H9 (cell line): ENCODE measurements around the gene ZNF70. TPM values are rescaled to one million over a fixed set of nuclear protein-coding genes. Genes with fewer than 3 reads are reported as not detected.

ENCODE experiments used
- DNase-seq: peaks from one replicate; pipeline ENCODE4 v3.0.0-alpha.2; 2017
- H2AFZ ChIP-seq: one replicate; pipeline ENCODE4 v1.6.1; 2013; ENCODE audit warnings: mild to moderate bottlenecking, low read length, control low read depth, moderate library complexity
- H2AK5ac ChIP-seq: 2 replicates; pipeline ENCODE4 v1.6.1; 2013; ENCODE audit warnings: low read length, control low read depth, mixed read lengths; ENCODE audit not compliant: insufficient read length
- H2BK120ac ChIP-seq: one replicate; pipeline ENCODE4 v1.6.1; 2013; ENCODE audit warnings: low read depth, mild to moderate bottlenecking, low read length, control low read depth, inconsistent platforms; ENCODE audit not compliant: poor library complexity, severe bottlenecking
- H2BK12ac ChIP-seq: 2 replicates; pipeline ENCODE4 v1.6.1; 2013; ENCODE audit warnings: low read length, control low read depth, mixed read lengths, low read depth; ENCODE audit not compliant: insufficient read length
- H2BK15ac ChIP-seq: 2 replicates; pipeline ENCODE4 v1.6.1; 2013; ENCODE audit warnings: low read depth, low read length, control low read depth
- H2BK20ac ChIP-seq: one replicate; pipeline ENCODE4 v1.6.1; 2013; ENCODE audit warnings: low read depth, mild to moderate bottlenecking, low read length, control low read depth, inconsistent platforms; ENCODE audit not compliant: poor library complexity, severe bottlenecking
- H2BK5ac ChIP-seq: 2 replicates; pipeline ENCODE4 v1.6.1; 2013; ENCODE audit warnings: low read length, control low read depth, mixed read lengths; ENCODE audit not compliant: insufficient read length
- H3K14ac ChIP-seq: 2 replicates; pipeline ENCODE4 v1.6.1; 2013; ENCODE audit warnings: low read length, control low read depth; ENCODE audit not compliant: insufficient read depth
- H3K18ac ChIP-seq: 2 replicates; pipeline ENCODE4 v1.6.1; 2013; ENCODE audit warnings: low read depth, mild to moderate bottlenecking, mixed read lengths, low read length, control low read depth; ENCODE audit not compliant: insufficient read length
- H3K23ac ChIP-seq: 2 replicates; pipeline ENCODE4 v1.6.1; 2013; ENCODE audit warnings: low read length, control low read depth, mixed read lengths, low read depth; ENCODE audit not compliant: insufficient read length
- H3K23me2 ChIP-seq: 2 replicates; pipeline ENCODE4 v1.6.1; 2013; ENCODE audit warnings: low read depth, mild to moderate bottlenecking, mixed read lengths, low read length, control low read depth; ENCODE audit not compliant: insufficient read length, poor library complexity, severe bottlenecking
- H3K27ac ChIP-seq: 2 replicates; pipeline ENCODE4 v1.5.1; 2013; ENCODE audit warnings: low read length, control low read depth, mixed read lengths, low read depth; ENCODE audit not compliant: insufficient read length
- H3K27me3 ChIP-seq: 2 replicates; pipeline ENCODE4 v1.6.1; 2013; ENCODE audit warnings: low read length, control low read depth, inconsistent platforms; ENCODE audit not compliant: insufficient read depth
- H3K4ac ChIP-seq: 2 replicates; pipeline ENCODE4 v1.6.1; 2013; ENCODE audit warnings: low read depth, mild to moderate bottlenecking, control low read depth, inconsistent platforms, low read length, moderate library complexity
- H3K4me1 ChIP-seq: 2 replicates; pipeline ENCODE4 v1.6.1; 2013; ENCODE audit warnings: low read length, control low read depth, inconsistent platforms; ENCODE audit not compliant: insufficient read depth
- H3K4me2 ChIP-seq: 2 replicates; pipeline ENCODE4 v1.6.1; 2013; ENCODE audit warnings: low read length, control low read depth, mixed read lengths; ENCODE audit not compliant: insufficient read length, insufficient read depth
- H3K56ac ChIP-seq: 2 replicates; pipeline ENCODE4 v1.6.1; 2013; ENCODE audit warnings: low read depth, mild to moderate bottlenecking, mixed read lengths, low read length, control low read depth; ENCODE audit not compliant: insufficient read length
- H3K79me1 ChIP-seq: 2 replicates; pipeline ENCODE4 v1.6.1; 2013; ENCODE audit warnings: low read depth, mild to moderate bottlenecking, moderate library complexity, low read length, control low read depth, inconsistent platforms; ENCODE audit not compliant: insufficient read depth, poor library complexity, severe bottlenecking
- H3K79me2 ChIP-seq: 2 replicates; pipeline ENCODE4 v1.6.1; 2013; ENCODE audit warnings: low read length, control low read depth, inconsistent platforms; ENCODE audit not compliant: insufficient read depth
- H3K9ac ChIP-seq: 2 replicates; pipeline ENCODE4 v1.6.1; 2013; ENCODE audit warnings: low read length, control low read depth, mixed read lengths; ENCODE audit not compliant: insufficient read length; ENCODE audit errors: extremely low read depth
- H3K9me3 ChIP-seq: one replicate; pipeline ENCODE4 v1.6.1; 2013; ENCODE audit warnings: low read depth, low read length, inconsistent platforms; ENCODE audit not compliant: control insufficient read depth
- H3T11ph ChIP-seq: one replicate; pipeline ENCODE4 v1.6.1; 2013; ENCODE audit warnings: mild to moderate bottlenecking, low read length, control low read depth, inconsistent platforms
- H4K20me1 ChIP-seq: one replicate; pipeline ENCODE4 v1.6.1; 2013; ENCODE audit not compliant: control insufficient read depth, insufficient read length, insufficient read depth
- H4K5ac ChIP-seq: 2 replicates; pipeline ENCODE4 v1.6.1; 2013; ENCODE audit warnings: low read depth, mild to moderate bottlenecking, mixed read lengths, low read length, control low read depth; ENCODE audit not compliant: insufficient read length
- H4K8ac ChIP-seq: replicated peaks from 2 replicates; pipeline ENCODE4 v1.6.1; 2013; ENCODE audit warnings: low read length, control low read depth, mixed read lengths, low read depth; ENCODE audit not compliant: insufficient read length
- H4K91ac ChIP-seq: 2 replicates; pipeline ENCODE4 v1.6.1; 2013; ENCODE audit warnings: low read depth, mild to moderate bottlenecking, moderate library complexity, mixed read lengths, low read length, control low read depth; ENCODE audit not compliant: insufficient read length
- H3K27ac Mint-ChIP-seq, 3 experiments: 2 replicates in 2 of 3; 3 replicates in 1 of 3; pipeline ENCODE4 v1.8.0; 2020 to 2021; ENCODE audit warnings: mixed read lengths in 3 of 3, mild to moderate bottlenecking in 1 of 3, moderate library complexity in 1 of 3
- H3K27me3 Mint-ChIP-seq: 2 replicates; pipeline ENCODE4 v1.8.0; 2021; ENCODE audit warnings: low read depth, mild to moderate bottlenecking, moderate library complexity, mixed read lengths
- H3K36me3 Mint-ChIP-seq, 3 experiments: 2 replicates in 2 of 3; 3 replicates in 1 of 3; pipeline ENCODE4 v1.8.0; 2020 to 2021; ENCODE audit warnings: low read depth in 3 of 3, mixed read lengths in 3 of 3; ENCODE audit not compliant: insufficient read depth in 1 of 3
- H3K4me1 Mint-ChIP-seq, 2 experiments: 2 replicates each; pipeline ENCODE4 v1.8.0; 2020; ENCODE audit warnings: mixed read lengths in 2 of 2
- H3K4me3 Mint-ChIP-seq, 2 experiments: 2 replicates in 1 of 2; 3 replicates in 1 of 2; pipeline ENCODE4 v1.8.0; 2020 to 2021; ENCODE audit warnings: mild to moderate bottlenecking in 2 of 2, mixed read lengths in 2 of 2, moderate library complexity in 1 of 2
- H3K9me3 Mint-ChIP-seq, 2 experiments: 2 replicates in 1 of 2; 3 replicates in 1 of 2; pipeline ENCODE4 v1.8.0; 2020; ENCODE audit warnings: mild to moderate bottlenecking in 2 of 2, mixed read lengths in 2 of 2, moderate library complexity in 1 of 2
- WGBS: extraction: QIAGEN DNeasy Blood & Tissue Kit; methylation state at CpG from one replicate; pipeline ENCODE4 v1.1.7; 2013; ENCODE audit warnings: missing lambda C conversion rate, low lambda C conversion rate, mixed read lengths; ENCODE audit not compliant: insufficient read length; ENCODE audit errors: extremely low coverage; 5-methylcytosine and 5-hydroxymethylcytosine counted together
- total RNA-seq: library from RNA; stranded (reverse); gene quantifications from 2 replicates; pipeline ENCODE4 v1.2.1, GENCODE V29; 2021
- TF ChIP-seq, protein P1 (sequence below): fragments of 200-600 bp; sonication (generic); conservative IDR thresholded peaks from 3 replicates; pipeline ENCODE4 v1.8.0; 2021; ENCODE audit warnings: antibody characterized with exemption, mild to moderate bottlenecking

Gene ZNF70
- total RNA-seq, 1 experiment from 2014 or later = 3.5 TPM

- H3K9me3 Mint-ChIP-seq = no peaks in the 10 kb centered on the region
- Histone ChIP-seq H3K56ac (no peak overlapping the region), H3K9me3 (no peaks in the 10 kb centered on the region), H2AFZ (no peak overlapping the region), H3K14ac (no peak overlapping the region), H2BK5ac (no peak overlapping the region), H3K4me2 (peak overlapping the region; percentile 79), H3K18ac (no peak overlapping the region), H4K5ac (no peak overlapping the region), H3K4ac (no peak overlapping the region), H3K79me2 (no peaks in the 10 kb centered on the region), H3K4me1 (no peaks in the 10 kb centered on the region; the same call in 1 of the 2 replicates), H2AK5ac (no peak overlapping the region), H2BK120ac (no peak overlapping the region), H4K20me1 (no peaks in the 10 kb centered on the region), H4K8ac (no peak overlapping the region), H2BK12ac (no peak overlapping the region), H3T11ph (no peak overlapping the region), H3K23me2 (peaks cover 6% of the 10 kb centered on the region), H4K91ac (no peak overlapping the region), H2BK20ac (no peak overlapping the region), H2BK15ac (no peak overlapping the region), H3K9ac (no peak overlapping the region), H3K27ac (no peak overlapping the region), H3K27me3 (peaks cover 15% of the 10 kb centered on the region; the same call in 1 of the 2 replicates), H3K79me1 (no peaks in the 10 kb centered on the region), H3K23ac (no peak overlapping the region)
- peak overlapping the region; percentile 69 to 80 for H3K4me3 Mint-ChIP-seq
- TF ChIP-seq, protein P1, sequence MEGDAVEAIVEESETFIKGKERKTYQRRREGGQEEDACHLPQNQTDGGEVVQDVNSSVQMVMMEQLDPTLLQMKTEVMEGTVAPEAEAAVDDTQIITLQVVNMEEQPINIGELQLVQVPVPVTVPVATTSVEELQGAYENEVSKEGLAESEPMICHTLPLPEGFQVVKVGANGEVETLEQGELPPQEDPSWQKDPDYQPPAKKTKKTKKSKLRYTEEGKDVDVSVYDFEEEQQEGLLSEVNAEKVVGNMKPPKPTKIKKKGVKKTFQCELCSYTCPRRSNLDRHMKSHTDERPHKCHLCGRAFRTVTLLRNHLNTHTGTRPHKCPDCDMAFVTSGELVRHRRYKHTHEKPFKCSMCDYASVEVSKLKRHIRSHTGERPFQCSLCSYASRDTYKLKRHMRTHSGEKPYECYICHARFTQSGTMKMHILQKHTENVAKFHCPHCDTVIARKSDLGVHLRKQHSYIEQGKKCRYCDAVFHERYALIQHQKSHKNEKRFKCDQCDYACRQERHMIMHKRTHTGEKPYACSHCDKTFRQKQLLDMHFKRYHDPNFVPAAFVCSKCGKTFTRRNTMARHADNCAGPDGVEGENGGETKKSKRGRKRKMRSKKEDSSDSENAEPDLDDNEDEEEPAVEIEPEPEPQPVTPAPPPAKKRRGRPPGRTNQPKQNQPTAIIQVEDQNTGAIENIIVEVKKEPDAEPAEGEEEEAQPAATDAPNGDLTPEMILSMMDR = no peak
- peaks cover 61% of the 10 kb centered on the region for H3K27me3 Mint-ChIP-seq
- WGBS = no CpG with 5 or more reads among the region's 7 CpGs
- no peak for DNase-seq
- peaks cover 14 to 35% of the 10 kb centered on the region in 2 experiments for H3K4me1 Mint-ChIP-seq
- H3K36me3 Mint-ChIP-seq = no peaks in the 10 kb centered on the region; a peak in 1 of 7 replicates
- H3K27ac Mint-ChIP-seq = no peak overlapping the region
Measured at GRCh38 chr22:23773483-23774113, 22.7 kb upstream of the ZNF70 start.
